Activated gamma-delta T cell (primary cell): ENCODE results near the gene HOXA13.

Experiments
- DNase-seq: peaks from one replicate; lab custom pipeline; 2025; lab: John Stamatoyannopoulos, UW

Gene HOXA13

DNA sequence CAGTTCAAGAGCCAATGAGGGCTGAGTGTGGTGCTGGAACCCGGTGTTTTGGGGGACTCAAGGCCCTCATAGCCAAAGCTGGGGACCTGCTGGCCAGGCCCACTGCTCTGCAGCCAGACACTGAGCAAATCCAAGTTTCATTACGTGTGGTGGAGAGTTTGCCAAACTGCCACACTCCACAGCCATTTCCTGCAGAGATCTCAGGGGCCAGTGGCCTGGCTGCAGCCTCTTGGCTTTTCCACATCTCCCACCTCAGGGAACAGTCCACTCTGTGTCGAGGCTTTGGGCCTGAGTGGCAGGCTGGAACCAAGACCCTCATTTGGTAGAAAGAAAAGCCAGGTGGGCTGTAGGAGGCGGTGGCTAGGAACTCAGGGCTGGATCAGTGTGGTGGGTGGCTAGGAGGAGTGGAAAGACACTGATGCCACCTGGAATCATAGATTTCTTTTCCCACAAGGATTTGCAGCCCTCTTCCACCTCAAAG, 18.1 kb downstream of the HOXA13 start:
- DNase-seq = no peak

DNA sequence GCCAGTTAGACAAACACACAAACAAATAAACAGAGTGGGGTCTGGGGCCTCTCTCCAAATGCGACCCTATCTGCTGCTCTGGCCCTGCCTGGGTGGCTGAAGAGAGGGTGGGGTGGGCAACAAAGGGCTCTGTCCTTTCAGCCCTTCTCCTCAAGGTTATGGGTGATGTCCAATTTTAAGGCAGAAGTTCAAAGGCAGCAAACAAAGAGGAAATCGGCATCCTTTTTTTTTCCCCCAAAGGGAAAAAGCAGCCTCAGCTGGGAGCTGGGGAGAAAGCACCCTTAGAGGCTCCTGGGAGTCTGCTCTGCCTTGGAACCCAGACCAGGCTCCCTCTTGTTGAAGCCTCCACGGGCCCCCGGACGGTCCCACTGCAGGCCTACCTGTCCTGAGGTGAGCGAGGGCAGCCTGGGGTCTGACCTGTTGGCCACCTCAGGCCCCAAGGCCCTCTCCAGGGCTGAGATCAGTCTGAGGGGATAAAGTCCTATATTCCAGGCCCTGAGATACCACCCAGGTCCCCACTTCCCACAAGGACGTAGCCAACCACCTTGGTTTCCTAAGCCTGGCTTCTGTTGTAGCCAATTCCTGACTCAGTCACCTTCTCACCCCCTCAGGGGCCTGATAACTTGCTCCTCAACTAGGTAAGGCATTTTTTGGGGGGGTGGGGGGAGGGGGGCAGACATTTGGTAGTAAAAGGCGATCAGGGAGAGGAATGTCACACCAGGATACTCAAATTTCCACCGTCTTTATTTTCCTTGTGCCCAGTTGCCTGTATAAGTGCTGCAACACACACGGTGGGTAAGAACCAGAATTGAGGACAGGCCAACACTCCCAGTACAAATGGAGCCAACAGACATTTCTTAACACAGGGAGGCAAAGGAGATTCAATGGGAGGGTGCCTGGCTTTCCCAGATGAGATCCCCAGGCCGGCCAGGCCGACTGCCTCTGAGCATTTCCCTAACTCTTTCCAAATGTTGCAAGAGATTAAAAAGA, 19.2 kb downstream of the HOXA13 start:
- no peak for DNase-seq

DNA sequence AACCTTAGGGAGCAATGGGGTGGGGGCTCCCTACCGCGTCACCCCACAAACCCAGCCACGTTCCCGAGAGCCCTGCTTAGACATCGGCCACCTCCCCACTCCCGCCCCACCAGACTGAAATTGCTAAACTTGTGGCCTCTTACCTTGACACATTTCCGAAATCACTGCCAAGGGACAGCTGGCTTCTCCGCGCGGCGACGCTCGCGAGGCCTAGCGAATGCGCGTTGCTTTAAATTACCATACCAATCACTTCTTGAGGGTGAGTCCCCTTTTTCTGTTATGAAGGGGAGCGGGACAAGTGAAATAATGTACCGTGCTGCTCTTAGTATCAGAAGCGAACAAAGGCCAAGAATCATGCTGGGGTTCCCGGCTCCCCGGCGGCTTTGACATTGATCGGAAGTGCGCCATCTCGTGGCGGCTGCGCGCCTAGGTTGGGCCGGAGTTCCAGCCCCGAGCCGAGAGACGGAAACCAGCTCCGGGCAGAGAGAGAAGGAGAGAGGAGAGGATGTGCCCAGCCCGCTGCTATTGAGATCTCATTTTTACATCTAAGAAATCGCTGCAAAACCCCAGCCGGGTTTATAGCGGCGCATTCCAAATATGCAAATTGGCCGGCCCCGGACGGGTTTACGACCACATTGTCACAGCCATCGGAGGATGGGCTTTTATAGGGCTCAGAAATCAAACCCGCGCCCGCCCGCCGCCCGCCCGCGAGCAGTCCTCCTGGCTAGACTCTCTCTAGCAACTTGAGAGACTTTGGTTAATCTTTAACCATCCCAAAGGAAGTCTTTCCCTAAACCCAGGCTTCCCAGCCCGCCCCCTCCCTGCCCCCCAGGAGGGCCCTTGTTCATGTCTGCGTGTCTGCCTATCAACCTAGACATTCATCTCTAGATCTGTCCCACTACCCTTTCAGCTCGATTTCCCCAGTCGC, 20.1 kb downstream of the HOXA13 start:
- peak; percentile 22 for DNase-seq

DNA sequence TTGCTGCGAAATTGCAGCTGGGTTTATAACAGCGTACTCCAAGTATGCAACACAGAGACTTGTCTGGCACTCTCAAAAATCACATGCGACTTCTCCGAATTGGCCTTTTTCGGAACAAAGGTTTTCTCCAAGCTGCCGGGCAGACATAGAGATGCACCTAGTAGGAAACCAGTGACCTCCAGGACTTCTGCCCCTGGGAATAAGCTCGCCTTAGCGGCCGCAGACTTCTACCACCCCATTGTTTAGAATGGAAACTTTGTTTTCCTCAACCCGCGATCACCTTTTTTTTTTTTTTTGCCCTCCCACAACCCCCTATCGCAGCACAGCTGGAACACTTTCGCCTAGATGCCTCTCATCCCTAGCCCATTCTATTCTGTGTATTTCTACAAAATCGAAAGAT, 20.9 kb downstream of the HOXA13 start:
- no peak for DNase-seq

DNA sequence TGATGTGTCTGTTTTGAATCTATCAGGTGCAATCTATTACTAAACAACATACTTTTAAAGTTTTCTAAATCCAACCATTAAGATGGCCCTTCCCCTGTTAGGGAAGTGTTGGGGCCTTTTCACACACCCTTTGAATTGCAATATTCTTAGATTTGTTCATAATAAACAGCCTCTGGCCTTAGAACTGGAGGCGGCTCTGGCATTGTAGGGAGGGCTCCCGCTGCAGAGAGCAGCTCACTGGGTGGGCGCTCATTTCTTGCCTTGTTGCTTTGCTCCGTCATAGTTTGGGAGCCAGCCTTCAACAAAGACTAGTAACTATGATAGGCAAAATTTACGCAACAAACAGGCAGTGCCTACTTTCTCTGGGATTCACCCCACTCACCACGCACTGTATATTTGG, 21.5 kb downstream of the HOXA13 start:
- DNase-seq = no peak

DNA sequence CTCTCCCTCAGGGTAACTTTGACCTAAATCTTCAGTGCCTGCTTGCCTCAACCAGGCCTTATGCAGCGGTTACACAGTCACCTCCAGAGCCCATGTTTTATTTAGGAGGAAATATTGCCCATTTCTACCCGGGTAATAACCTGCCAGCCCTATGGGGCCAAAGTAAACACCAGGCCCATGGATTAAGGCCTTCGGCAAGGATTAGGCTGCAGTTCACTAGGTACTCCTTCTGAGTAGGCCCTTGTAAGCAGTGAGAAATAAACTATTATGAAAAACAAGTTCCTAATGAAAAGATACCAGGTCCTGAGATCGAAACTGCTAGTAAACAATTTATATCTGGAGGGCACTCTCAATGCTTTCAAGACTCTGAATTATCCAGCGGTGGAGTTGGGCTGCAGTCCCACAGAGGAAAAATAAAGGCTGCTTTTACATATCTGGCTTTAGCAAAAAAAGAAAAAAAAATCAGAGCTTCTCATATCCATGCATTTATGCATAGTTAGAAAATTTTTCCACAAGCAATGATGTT, 22.0 kb downstream of the HOXA13 start:
- no peak for DNase-seq

DNA sequence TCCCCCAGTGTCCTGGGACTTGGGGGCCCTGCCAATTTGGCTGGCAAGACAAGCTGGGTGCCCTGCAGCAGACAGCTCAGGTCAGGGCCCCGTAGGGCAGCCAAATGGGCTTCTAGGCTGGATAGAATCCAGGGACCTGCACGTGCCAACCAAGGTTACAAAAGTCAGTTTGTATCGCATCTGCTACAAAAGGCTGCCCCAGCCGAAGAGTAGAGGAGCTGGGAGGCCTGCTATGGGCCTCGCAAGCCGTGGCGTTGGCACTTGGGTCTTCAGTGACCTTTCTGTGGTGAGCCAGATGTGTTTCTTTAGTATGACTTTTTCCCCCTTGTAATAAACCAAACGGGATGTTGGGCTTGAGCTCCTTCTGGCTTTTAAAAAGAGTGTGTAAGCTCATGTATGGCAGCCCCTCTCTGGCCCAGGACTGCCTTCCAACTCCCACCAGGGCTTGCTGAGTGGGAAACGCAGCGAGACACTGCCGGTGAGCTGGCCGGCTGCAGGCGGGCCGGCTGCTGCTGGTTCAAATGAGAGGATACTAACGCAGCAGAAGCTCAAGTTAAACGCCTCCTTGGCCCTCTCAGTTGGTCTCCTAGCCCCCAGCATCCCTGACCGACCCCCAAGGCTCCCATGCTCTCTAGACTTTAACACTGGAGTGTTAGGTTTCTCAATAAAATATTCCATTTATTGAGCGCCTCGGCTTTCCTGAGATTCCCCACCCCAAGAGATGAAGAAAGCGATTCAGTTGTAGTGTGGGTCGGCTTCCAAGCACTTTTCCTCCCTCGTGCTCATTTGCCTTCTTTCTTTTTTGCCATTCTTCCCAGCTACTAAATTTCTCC, 22.7 kb downstream of the HOXA13 start:
- no peak for DNase-seq

DNA sequence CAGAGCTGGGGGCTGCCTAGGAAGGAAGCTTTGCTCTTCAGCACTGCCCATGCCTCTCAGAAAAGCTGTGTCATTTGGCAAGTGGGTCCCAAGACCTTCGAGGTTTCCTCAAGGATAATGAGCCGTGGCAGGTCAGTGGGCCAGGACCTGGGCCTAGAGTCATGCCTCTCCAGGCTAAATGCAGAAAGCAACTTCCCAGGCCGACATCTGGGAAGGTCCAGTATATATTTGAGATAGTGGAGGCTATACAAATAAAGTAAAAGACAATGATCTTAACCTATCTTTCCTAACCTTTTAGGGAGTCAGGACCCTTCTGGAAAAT, 23.4 kb downstream of the HOXA13 start:
- DNase-seq = no peak

DNA sequence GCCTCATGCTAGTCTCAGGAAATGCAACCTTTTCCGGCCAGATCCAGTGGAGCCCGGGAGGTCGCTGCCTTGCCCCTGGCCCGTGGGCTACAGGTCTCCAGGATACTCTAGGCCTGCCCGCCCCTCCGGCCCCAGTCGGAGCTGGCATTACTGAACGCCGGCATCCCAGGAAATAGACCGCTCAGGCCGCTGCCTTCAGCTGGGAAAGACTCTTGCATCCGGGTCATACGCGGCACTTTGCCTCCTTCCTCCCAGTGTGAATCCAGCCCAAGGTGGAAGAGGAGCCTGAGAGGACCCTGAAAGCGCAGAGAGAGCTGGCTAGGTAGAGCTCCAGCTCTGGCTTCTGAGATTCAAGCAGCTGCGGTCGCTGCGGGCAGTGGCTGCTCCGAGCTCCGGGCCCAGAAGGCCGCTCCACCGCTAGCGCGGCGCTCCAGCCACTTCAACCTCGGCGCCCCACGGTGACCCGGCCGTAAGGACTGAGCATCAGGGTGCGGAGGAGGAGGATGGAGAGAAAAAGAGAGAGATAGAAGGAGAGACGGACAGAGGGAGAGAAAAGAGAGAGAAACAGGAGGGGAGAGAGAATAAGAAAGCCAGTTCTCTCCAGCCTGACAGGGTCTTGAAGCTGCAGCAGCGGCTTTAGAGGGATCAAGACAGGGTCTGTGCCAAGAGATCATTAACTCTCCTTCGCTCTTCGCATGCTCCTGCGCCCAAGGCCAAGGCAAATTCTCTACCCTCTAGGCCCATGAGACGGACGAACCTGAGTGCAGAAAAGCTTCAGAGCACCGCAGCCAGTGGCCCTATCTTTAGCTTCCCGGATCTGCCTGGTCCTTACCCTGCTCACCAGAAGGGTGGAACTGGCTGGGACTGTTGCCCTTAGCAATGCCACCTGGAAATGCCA, 24.0 kb downstream of the HOXA13 start:
- DNase-seq = no peak

DNA sequence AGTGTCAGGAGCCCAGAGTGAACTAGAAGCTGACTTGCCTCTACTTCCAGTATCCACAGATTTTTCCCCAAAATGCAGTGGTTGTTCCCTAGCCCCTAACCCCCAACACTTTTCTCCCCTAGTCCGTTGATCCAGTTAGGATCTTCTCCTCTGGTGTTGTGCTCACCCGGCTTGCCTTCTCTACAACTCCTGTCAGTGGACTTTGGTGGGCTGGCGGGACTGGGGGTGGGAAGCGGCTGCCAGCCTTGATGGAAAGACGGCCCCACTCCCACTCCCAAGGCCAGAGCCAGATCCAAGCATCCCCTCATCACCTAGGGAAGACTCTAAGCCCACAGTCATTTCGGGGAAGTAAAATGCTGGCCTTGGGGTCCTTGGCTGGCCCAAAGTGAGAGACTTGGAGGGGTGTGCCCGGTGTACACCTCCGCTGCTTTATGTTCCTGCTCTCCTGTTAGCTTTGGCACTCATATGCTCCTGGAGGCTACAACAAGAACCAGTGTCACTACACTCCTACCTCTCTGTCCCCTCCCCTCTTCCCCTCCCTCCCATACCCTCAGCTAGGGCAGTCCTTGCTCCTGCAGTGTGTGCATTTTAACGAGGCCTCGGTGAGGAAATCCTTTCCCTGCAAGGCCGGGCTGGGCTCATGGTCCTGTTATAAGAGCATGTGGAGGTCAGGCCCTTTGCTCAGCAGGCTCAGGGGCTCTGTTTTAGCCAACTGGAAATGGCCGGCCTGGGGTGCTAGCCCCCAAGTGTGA, 24.8 kb downstream of the HOXA13 start:
- DNase-seq = no peak

DNA sequence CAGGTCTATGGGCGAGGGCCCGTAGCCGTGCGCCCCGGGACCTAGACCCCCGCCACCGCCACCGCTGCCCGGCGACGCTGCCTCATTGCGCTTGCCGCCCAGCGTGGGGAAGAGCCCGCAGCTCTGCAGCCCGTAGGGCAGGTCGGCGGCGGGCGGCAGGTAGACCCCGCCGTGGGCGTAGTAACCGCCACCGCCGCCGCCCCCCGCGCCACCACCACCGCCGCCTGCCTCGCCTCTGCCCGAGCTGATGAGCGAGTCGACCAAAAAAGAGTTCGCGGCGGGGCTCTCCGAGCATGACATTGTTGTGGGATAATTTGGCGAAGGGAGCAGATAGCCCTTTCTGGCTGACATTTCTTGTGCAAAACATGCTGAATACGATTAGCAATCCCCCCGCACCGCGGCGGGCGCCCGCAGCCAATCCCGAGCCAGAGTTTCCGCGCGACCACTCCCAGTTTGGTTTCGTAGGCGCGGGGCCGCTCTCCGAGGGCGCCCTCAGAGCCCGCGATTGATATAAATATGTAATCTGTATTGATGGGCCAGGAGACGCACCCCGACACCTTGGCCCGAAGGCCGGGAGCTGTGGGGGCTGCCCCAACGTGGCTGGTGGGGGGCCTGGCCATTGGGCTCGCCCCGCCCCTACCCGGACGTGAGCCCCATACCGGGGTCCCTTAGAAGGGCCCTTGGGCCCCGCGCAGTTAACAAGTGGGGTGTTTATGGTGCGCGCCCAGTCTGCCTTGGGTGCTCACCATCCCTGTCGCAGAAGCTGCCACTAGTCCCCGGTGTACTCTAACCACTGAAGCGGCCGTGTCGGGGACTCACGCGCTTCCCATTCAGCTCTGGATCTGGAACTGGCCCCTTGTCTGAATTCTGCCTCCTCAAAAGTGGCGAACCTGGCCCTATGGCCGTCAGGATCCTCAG, 25.7 kb downstream of the HOXA13 start, which contains the start of gene HOXA10:
TSS of gene HOXA10 (minus strand) at position 365 of the 918 bp plus-strand sequence. CDS start at position 351, 14 bp downstream.
- DNase-seq = no peak

DNA sequence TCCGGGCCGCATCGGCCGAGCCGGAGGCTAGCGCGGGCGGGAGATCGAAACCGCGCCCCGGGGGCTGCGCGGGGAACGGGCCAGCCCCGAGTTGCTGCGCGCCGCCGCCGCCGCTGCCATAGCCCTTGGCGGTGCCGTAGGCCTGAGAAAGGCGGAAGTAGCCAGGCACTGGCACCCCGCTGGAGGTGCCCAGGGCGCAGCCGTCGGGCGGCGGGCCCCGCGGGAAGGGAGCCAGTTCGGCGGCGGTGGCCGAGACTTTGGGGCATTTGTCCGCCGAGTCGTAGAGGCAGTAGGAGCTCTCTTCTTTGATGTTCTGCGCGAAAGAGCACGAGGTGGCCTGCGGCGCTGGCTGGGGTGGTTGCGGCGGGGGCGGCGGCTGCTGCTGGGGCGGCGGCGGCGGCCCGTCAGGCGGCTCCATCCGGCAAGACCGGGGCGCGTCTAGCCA, 26.4 kb downstream of the HOXA13 start:
- DNase-seq = peak; percentile 29

DNA sequence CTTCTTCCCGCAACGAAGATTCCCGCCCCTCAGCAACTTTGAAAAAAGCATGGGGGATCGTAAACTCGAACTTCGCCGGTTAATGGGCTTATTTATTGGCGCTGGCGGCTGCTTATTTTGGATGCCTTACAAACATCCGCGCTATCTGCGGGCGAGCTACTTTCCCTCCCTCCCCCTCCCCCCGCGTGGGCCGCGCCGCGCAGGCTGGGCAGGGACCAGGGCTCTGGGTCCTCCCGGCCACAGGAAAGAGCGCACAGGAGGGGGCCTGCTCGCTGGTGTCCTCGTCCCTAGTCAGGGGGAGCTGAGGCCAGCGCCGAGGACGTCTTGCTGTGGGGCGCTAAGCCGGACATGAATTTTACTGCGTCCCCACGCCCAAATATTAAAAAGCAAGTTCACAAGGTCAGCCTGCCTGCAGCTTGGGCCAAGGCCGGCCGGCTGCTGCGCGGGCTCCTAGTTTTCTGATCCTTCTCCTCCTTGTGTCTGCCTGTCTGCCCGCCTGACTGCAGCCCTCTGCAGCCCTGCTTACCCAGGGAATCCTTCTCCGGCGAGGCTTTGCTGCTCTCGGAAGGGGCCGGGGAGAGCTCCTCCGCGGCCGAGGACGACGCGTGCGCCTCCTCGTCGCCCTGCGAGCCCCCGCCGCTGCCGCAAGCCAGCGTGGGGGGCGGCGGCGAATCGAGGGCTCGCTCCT, 26.9 kb downstream of the HOXA13 start:
- no peak for DNase-seq

DNA sequence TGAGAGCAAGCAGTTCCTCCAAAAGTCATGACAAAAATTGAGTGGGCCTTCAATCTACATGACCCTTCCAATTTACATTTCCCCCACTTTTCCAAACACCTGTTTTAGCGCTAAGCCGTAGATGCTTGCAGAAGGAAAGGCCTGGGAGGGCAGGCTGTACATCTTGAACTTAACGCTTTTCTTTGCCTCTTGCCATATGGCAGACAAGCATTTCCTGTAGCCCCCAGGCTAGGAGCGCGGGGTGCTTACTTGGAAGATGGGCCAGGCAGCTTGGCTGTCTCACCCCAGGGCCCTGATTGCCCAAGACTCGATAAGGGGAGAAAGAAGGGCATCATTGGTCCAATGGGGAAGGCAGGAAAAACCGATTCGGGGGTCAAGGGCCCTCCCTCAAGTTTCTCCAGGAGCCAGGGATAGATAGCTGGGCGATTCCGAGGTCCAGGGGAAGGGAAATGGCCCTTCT, 27.5 kb downstream of the HOXA13 start:
- DNase-seq = no peak

DNA sequence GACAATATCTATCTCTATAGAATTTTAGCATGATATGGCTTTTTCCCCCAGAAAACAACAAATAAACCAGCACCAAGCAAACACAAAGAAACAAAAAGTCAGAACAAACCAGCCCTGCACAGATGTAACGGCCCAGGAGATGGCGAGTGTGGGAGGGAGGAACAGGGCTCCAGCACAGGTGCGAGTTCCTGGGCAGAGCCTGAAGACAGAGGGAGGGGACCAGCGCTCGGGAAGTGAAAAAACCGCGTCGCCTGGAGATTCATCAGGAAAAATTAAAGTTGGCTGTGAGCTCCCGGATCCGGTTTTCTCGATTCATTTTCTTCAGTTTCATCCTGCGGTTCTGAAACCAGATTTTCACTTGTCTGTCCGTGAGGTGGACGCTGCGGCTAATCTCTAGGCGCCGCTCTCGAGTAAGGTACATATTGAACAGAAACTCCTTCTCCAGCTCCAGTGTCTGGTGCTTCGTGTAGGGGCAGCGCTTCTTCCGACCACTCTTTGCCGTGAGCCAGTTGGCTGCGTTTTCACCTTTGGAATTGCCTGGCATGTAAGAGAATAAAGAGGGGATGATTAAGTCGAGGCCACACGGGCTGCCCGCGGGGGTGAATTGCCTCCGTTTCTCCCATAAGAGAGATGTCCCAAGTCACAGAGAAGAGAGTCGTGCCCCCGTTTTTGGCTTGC, 28.1 kb downstream of the HOXA13 start:
- no peak for DNase-seq

DNA sequence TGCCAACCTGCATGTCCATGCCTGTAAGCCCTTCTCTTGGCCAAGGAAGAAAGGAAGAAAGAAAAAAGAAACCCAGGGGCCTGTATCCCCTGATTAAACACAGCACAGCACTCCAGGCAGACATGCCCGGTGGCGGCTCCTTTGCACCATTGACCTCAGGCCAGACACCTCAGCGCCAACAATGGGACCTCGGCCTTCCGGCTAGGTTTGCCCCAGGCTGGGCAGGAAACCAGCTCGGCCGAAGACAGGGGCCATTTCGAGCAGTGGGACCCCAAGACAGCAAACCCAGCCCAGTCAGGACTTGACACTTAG, 28.6 kb downstream of the HOXA13 start:
- no peak for DNase-seq
